Ishikawa (cell line): ENCODE results near the gene NEK10.

ENCODE experiments used
- CEBPB ChIP-seq: IDR thresholded peaks from 2 replicates; pipeline ENCODE4 v1.6.1; 2012
- RAD21 ChIP-seq: IDR thresholded peaks from 2 replicates; pipeline ENCODE4 v1.6.1; 2012; ENCODE audit warnings: low read depth
- YY1 ChIP-seq: IDR thresholded peaks from 2 replicates; pipeline ENCODE4 v1.6.1; 2012; ENCODE audit warnings: low read depth

- TF ChIP-seq CEBPB, result no peak
- TF ChIP-seq YY1, result no peak
- TF ChIP-seq RAD21, result no peak
These were observed 223.5 kb downstream of the NEK10 start for GRCh38 chr3:27145719-27146118.
